GM18519 (cell line): Measurements from ENCODE around the gene FSCN2.

Experiments used
- ATAC-seq: cut with Tn5 transposase; IDR thresholded peaks from one replicate; pipeline ENCODE4 v1.9.1; 2021; ENCODE audit warnings: mild to moderate bottlenecking, moderate library complexity; ENCODE audit not compliant: unreplicated experiment, low FRiP score

Gene FSCN2

GRCh38 chr17:81538651-81539570, 10.7 kb downstream of the FSCN2 start:
- no peak for ATAC-seq

DNA sequence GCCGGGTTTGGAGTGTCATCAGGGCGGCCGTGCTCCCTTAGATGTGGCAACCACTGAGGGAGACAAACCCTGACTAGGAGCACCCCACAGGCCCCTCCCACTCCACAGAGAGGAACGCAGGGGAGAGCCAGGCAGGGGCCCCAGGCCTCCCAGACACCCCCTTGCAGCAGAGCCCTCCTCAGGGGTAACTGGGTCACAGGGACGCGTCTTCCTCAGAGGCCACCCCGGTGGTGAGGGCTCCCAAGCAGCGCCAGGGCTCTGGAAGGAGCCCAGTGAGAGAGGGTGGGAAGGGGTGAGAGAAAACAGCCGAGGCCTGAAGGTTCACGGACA, 11.4 kb downstream of the FSCN2 start:
- no peak for ATAC-seq

DNA sequence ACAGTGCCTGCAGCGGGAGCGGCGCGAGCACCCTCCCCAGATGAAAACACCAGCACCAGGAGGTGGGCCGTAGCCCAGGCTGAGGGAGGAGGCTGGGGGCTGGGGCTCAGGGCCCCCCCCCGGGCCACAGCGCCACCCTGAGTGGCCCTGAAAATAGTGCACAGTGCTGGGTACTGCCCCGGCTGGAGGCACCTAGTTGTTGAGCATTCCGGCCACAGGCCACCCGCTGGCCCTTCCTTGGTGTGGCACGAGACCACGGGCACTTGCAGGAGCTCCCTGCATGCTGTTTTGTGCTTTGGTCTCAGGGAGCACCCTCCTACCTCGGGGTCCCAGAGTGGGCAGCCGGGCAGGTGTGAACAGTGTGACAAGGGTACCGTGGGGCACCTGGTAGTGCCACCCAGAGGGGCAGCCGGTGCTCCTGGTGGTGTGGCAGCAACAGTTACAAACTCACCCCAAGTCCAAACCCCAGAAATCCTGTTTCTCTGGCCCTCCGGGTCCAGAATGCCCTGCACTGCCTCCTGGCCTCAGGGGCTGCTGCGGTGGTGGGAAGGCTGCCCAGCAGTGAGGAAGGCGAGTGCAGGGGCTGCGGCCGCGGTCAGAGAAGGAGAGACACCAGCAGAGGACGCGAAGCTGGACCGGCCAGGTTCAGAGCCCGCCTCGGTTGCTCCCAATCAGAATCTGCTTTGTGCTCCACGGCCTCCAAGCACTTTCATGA, 11.9 kb downstream of the FSCN2 start:
- no peak for ATAC-seq

DNA sequence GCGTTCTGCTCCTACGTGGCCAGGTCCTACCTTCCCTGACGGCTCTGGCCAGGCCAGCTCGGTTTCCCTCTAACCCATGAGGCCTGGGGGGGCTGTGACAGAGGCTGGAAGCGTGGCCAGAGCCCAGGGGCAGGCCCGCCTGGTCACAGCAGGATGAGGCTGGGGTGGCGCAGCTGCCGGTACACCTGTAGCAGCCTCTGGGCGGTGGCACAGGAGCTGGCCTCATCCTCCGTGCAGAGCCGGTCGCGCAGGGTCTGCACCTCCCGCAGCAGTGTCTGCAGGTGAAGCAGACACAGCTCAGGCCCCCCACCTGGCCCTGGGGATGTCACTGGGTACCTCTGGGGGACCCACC, 12.5 kb downstream of the FSCN2 start:
- ATAC-seq = no peak

GRCh38 chr17:81541123-81541522, 12.9 kb downstream of the FSCN2 start:
- ATAC-seq = no peak

- no peak for ATAC-seq
Observed at GRCh38 chr17:81542431-81543338, 14.5 kb downstream of the FSCN2 start.

GRCh38 chr17:81543339-81543675, 15.1 kb downstream of the FSCN2 start:
- no peak for ATAC-seq

DNA sequence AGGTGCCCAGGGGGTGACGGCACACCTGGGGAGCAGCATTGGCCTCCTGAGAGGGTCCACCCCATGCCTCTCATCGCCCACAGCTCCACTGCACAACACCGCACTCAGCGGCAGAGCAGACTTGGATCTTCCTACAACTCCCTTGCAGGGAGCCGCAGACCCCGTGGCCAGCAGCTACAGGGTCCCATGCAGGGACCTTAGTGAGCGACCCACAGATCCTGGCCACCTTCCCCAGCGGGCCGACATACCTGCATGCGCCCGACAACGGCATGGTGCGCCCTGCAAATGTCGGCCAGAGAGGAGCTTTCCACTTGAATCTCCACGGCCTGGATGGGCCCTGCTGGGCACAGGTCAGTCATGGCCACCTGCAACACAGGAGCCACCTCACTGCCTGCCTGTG, 15.6 kb downstream of the FSCN2 start:
- no peak for ATAC-seq

DNA sequence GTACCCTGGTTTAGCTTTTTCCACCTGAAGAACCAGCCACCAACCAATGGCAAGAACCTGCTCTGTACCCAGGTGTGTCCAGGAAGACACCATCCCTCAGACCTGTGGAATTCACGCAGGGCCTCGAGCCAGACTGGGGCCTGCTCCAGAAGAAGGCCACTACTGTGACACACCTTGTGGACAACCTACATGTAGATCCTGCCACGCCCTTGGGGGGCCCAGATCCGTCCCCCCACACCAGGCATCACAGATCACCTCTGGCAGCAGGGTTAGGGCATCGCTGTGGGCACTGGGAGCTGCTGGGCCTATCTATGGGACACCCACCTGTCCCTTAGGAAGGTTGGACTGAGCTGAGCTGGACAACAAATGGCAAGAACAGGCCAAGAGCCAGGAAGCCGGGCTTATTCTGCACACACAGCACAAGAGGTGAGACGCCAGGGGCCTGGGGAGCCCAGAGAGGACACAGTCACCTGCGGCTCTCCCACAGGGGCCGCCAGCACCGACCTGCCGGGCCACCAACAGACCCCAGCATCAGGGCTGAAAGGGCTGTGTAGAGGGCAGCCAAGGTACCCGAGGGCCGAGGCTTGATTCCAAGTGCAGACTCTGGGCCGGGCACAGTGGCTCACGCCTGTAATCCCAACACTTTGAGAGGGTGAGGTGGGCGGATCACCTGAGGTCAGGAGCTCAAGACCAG, 16.3 kb downstream of the FSCN2 start:
- ATAC-seq = no peak

- ATAC-seq = no peak
Observed at GRCh38 chr17:81545160-81545949, 17.2 kb downstream of the FSCN2 start.

DNA sequence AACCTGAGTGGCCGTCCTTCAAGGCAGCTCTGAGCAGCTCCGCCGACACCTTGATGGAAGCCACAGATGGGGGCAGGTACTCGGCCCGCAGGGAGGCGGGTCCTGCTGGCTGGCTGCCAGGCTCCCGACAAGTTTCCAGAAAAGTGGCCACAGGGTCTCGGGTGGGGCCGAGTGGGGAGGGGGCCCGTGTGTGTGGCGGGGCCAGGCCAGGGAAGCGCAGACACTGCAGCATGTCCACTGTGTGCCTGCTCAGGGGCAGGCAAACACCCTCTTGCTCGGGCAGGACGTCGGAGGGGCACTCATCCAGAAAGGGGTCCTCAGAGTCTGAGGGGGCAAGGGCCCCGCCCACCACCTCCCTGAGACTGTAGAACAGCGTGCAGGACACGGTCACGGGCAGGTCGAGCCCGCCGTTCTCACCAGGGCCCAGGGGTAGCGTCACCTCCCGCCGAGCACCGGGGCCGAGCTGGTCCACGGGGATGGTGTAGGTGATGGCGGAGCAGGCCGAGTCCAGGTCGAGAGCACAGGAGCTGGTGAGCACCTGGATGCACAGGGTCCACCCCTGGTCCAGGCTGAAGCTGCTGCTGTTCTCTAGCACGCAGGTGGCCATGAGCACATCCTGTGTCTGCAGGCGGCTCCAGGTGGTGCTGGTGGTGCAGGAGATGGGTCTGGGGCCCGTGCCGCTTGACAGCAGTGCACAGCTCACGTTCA, 18.9 kb downstream of the FSCN2 start:
- ATAC-seq = no peak

DNA sequence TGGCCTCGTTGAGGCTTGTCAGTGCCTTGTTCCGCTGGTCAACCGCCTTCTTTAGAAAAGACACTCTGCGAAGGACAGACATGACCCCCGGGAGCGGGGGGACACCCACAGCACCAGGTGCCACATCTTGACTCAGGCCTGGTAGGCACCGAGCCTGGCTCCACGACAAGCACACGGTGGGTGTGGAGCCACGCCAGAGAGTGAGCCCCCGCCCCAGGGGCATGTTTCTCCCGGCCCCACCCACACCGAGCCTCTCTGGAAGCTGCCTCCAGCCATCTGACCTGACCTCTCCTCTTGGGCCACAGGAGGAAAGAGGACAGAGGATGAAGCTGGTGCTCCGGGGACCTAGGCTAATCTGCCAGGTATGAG, 19.4 kb downstream of the FSCN2 start:
- no peak for ATAC-seq

- no peak for ATAC-seq
Observed at GRCh38 chr17:81549031-81549557, 20.9 kb downstream of the FSCN2 start.

- no peak for ATAC-seq
Observed at GRCh38 chr17:81549826-81550225, 21.6 kb downstream of the FSCN2 start.

DNA sequence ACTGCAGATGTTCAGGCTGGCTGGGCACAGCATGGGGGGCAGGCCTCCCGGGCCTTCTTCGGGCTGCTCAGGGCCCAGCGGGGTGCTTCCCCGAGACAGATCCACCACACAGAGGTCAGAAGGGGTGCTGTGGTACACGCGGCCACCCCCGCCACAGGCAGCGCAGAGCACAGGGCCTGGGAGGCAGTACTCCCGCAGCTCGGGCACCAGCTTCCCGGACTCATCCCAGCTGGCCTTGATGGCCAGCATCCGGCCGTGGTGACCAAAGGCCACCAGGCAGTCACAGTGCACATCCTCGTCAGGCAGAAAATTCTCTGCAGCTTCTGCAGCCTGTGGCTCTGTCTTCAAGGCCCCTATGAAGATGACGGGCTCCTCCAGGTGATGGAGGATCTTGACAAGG, 22.1 kb downstream of the FSCN2 start:
- ATAC-seq = no peak

- no peak for ATAC-seq
Observed at GRCh38 chr17:81550830-81551457, 22.8 kb downstream of the FSCN2 start.

DNA sequence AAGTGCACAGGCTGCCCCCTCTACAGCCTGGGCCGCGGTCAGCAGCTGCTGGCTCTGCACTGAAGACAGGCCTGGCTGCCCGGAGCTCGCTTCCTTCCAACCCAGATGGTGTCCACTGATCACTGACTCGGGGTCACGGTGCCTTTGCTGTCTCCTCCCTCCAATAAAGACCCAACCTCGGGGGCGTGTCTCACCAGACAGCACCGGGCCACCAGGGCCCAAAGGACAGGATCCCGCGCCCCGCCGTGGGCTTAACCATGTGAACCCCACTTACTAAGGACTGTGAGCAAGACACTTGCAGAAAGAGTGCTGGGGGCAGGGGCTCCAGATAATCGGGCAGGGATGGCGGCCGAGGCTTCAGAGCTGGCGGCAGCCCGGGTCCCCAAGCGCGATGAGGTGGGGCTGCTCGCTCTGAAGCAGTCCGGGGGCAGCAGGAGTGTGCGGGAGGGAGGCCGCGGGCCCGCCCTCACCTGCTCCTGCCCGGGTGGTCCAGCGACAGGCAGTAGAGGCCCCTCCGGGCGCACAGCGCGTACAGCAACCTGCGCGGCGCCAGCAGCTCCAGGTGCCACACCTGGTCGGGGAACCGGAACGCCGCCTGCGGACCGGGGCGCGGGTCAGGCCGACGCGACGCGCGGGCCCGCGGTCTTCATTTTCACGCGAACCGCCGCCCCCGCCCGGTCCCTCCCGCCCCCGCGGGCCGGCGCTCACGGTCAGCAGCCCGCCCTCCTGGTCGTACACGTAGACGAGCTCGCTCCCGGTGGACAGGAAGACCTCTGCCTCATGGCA, 23.5 kb downstream of the FSCN2 start:
- peak; percentile 20 for ATAC-seq
